ENCODE results near the gene TOGARAM1. TPM values are rescaled to one million over a fixed set of nuclear protein-coding genes. Genes with fewer than 3 reads are reported as not detected.

TOGARAM1 gene
- total RNA-seq, 1 donor from 2014 or later = 14.7 TPM

DNA sequence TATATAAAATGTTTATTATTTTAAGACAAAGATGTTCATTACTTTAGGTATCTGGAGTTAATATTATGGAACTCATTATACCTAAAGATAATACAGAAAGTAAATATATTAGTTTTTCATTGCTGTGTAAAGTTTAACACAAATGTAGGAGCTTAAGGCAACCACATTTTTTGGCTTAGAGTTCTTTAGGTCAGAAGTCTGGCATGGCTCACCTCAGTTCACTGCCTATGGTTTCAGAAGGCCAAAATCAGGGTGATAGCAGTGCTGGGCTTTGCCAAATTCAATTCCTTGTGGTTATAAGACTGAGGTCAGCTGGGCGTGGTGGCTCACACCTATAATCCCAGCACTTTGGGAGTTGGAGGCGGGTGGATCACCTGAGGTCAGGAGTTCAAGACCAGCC lies 86.4 kb downstream of the TOGARAM1 start:
- FAIRE-seq = no peak
- Histone ChIP-seq H3K4me3 (ENCODE audit: insufficient read depth, low read depth, low read length) (no peak overlapping the region), H3K4me1 (ENCODE audit: insufficient read depth, low read length) (no peaks in the 10 kb centered on the region), H4K20me1 (ENCODE audit: insufficient read depth, low read length) (no peaks in the 10 kb centered on the region), H3K79me2 (ENCODE audit: insufficient read depth, low read length) (no peaks in the 10 kb centered on the region), H3K9ac (ENCODE audit: low read length) (no peak overlapping the region), H3K4me2 (ENCODE audit: low read length) (no peak overlapping the region), H3K9me3 (ENCODE audit: insufficient read depth, low read depth, low read length) (no peaks in the 10 kb centered on the region), H3K27ac (ENCODE audit: low read depth, low read length) (no peak overlapping the region), H3K36me3 (ENCODE audit: insufficient read depth, low read length) (peaks cover 12% of the 10 kb centered on the region), H3K27me3 (ENCODE audit: insufficient read depth, low read length) (no peaks in the 10 kb centered on the region), H2AFZ (ENCODE audit: low read depth, low read length) (no peak overlapping the region)
- H3K36me3 Mint-ChIP-seq (ENCODE audit: low read depth, unreplicated experiment) = peaks cover 5% of the 10 kb centered on the region
- no peaks in the 10 kb centered on the region for H3K9me3 Mint-ChIP-seq (ENCODE audit: unreplicated experiment)
- no peak for DNase-seq (ENCODE audit: low read depth)
- no peak overlapping the region for H3K4me3 Mint-ChIP-seq (ENCODE audit: unreplicated experiment)
- H3K4me1 Mint-ChIP-seq (ENCODE audit: low read depth, unreplicated experiment) = no peaks in the 10 kb centered on the region
- no peaks in the 10 kb centered on the region for H3K27me3 Mint-ChIP-seq (ENCODE audit: low read depth, unreplicated experiment)
- no peak for TF ChIP-seq EZH2 (IDR thresholded peaks at IDR 0.05; ENCODE audit: insufficient read depth, low read length)
- TF ChIP-seq, protein P1, sequence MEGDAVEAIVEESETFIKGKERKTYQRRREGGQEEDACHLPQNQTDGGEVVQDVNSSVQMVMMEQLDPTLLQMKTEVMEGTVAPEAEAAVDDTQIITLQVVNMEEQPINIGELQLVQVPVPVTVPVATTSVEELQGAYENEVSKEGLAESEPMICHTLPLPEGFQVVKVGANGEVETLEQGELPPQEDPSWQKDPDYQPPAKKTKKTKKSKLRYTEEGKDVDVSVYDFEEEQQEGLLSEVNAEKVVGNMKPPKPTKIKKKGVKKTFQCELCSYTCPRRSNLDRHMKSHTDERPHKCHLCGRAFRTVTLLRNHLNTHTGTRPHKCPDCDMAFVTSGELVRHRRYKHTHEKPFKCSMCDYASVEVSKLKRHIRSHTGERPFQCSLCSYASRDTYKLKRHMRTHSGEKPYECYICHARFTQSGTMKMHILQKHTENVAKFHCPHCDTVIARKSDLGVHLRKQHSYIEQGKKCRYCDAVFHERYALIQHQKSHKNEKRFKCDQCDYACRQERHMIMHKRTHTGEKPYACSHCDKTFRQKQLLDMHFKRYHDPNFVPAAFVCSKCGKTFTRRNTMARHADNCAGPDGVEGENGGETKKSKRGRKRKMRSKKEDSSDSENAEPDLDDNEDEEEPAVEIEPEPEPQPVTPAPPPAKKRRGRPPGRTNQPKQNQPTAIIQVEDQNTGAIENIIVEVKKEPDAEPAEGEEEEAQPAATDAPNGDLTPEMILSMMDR (IDR thresholded peaks at IDR 0.05; ENCODE audit: insufficient read depth, low read depth, low read length) = no peak
- H3K27ac Mint-ChIP-seq (ENCODE audit: unreplicated experiment) = no peak overlapping the region

DNA sequence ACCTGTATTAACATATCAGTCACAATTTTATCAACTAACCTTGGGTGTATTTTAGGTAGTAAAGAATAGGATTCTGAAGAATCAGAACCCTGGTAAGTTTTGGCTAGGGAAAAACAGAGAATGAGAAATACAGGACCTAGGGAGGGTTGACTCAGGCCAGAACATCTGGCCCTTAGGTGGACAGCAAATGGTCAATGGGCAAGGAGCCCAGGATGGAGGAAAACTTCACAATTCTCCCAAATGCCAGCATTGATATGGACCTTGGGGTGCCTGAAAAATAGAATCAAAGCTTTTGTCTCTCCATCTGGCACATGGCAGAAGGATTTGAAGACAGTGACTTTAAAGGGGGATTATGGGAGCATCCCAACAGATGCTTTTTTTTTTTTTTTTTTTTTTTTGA lies 89.2 kb downstream of the TOGARAM1 start:
- H3K79me2 ChIP-seq (ENCODE audit: insufficient read depth, low read length) = no peaks in the 10 kb centered on the region
- no peak overlapping the region for H3K4me2 ChIP-seq (ENCODE audit: low read length)
- DNase-seq (ENCODE audit: low read depth) = no peak
- H3K27me3 ChIP-seq (ENCODE audit: insufficient read depth, low read length) = no peaks in the 10 kb centered on the region
- H3K9me3 Mint-ChIP-seq (ENCODE audit: unreplicated experiment) = no peaks in the 10 kb centered on the region
- no peak for FAIRE-seq
- no peak overlapping the region for H3K9ac ChIP-seq (ENCODE audit: low read length)
- H3K27ac Mint-ChIP-seq (ENCODE audit: unreplicated experiment) = no peak overlapping the region
- no peaks in the 10 kb centered on the region for H3K9me3 ChIP-seq (ENCODE audit: insufficient read depth, low read depth, low read length)
- H3K27ac ChIP-seq (ENCODE audit: low read depth, low read length) = no peak overlapping the region
- no peaks in the 10 kb centered on the region for H3K4me1 ChIP-seq (ENCODE audit: insufficient read depth, low read length)
- H2AFZ ChIP-seq (ENCODE audit: low read depth, low read length) = no peak overlapping the region
- no peak overlapping the region for H3K4me3 ChIP-seq (ENCODE audit: insufficient read depth, low read depth, low read length)
- peaks cover 13% of the 10 kb centered on the region for H3K36me3 Mint-ChIP-seq (ENCODE audit: low read depth, unreplicated experiment)
- no peaks in the 10 kb centered on the region for H3K4me1 Mint-ChIP-seq (ENCODE audit: low read depth, unreplicated experiment)
- peaks cover 6% of the 10 kb centered on the region for H3K36me3 ChIP-seq (ENCODE audit: insufficient read depth, low read length)
- no peak overlapping the region for H3K4me3 Mint-ChIP-seq (ENCODE audit: unreplicated experiment)
- TF ChIP-seq, protein P1 (IDR thresholded peaks at IDR 0.05; ENCODE audit: insufficient read depth, low read depth, low read length) = no peak
- no peak for TF ChIP-seq EZH2 (IDR thresholded peaks at IDR 0.05; ENCODE audit: insufficient read depth, low read length)
- H4K20me1 ChIP-seq (ENCODE audit: insufficient read depth, low read length) = no peaks in the 10 kb centered on the region
- H3K27me3 Mint-ChIP-seq (ENCODE audit: low read depth, unreplicated experiment) = no peaks in the 10 kb centered on the region

GRCh38 chr14:45051896-45052295 lies 89.9 kb downstream of the TOGARAM1 start:
- FAIRE-seq (no peak), DNase-seq (ENCODE audit: low read depth) (no peak)
- no peaks in the 10 kb centered on the region for H3K9me3 Mint-ChIP-seq (ENCODE audit: unreplicated experiment)
- no peaks in the 10 kb centered on the region for H3K4me1 ChIP-seq (ENCODE audit: insufficient read depth, low read length)
- no peaks in the 10 kb centered on the region for H3K9me3 ChIP-seq (ENCODE audit: insufficient read depth, low read depth, low read length)
- H4K20me1 ChIP-seq (ENCODE audit: insufficient read depth, low read length) = no peaks in the 10 kb centered on the region
- no peak overlapping the region for H3K4me2 ChIP-seq (ENCODE audit: low read length)
- no peak overlapping the region for H3K27ac Mint-ChIP-seq (ENCODE audit: unreplicated experiment)
- no peak overlapping the region for H3K4me3 ChIP-seq (ENCODE audit: insufficient read depth, low read depth, low read length)
- no peak overlapping the region for H3K9ac ChIP-seq (ENCODE audit: low read length)
- H3K27me3 ChIP-seq (ENCODE audit: insufficient read depth, low read length) = no peaks in the 10 kb centered on the region
- peaks cover 3% of the 10 kb centered on the region for H3K36me3 ChIP-seq (ENCODE audit: insufficient read depth, low read length)
- no peak overlapping the region for H3K4me3 Mint-ChIP-seq (ENCODE audit: unreplicated experiment)
- no peaks in the 10 kb centered on the region for H3K27me3 Mint-ChIP-seq (ENCODE audit: low read depth, unreplicated experiment)
- TF ChIP-seq EZH2 (IDR thresholded peaks at IDR 0.05; ENCODE audit: insufficient read depth, low read length) = no peak
- TF ChIP-seq, protein P1 (IDR thresholded peaks at IDR 0.05; ENCODE audit: insufficient read depth, low read depth, low read length) = no peak
- no peak overlapping the region for H3K27ac ChIP-seq (ENCODE audit: low read depth, low read length)
- no peaks in the 10 kb centered on the region for H3K79me2 ChIP-seq (ENCODE audit: insufficient read depth, low read length)
- H3K36me3 Mint-ChIP-seq (ENCODE audit: low read depth, unreplicated experiment) = peaks cover 11% of the 10 kb centered on the region
- H2AFZ ChIP-seq (ENCODE audit: low read depth, low read length) = no peak overlapping the region
- no peaks in the 10 kb centered on the region for H3K4me1 Mint-ChIP-seq (ENCODE audit: low read depth, unreplicated experiment)

Measured in astrocyte (in vitro differentiated cells and primary cell).